G401 (cell line): Measurements from ENCODE around the gene THEM4. TPM values are rescaled to one million over a fixed set of nuclear protein-coding genes. Genes with fewer than 3 reads are reported as not detected.
"Not testable (repeated sequence)": the region's sequence is repeated elsewhere in the genome, so short reads cannot be mapped to it uniquely, and the experiment has no call there.

ENCODE experiments used
- DNase-seq: peaks from one replicate; pipeline ENCODE4 v3.0.0-alpha.2; 2015; ENCODE audit warnings: low spot score
- in situ Hi-C: cut with HindIII; loops from 2 replicates; pipeline ENCODE4 v1.10.0; 2016; ENCODE audit warnings: low sequenced_read_pairs, mixed read lengths
- total RNA-seq: library from RNA; depleted of rRNA; stranded (reverse); fragments of >200 nt; shearing (Covaris generic); gene quantifications from 2 replicates; pipeline ENCODE4 v1.2.3, GENCODE V29; 2014

The THEM4 gene
- total RNA-seq, 1 experiment from 2014 or later, result not detected

DNA sequence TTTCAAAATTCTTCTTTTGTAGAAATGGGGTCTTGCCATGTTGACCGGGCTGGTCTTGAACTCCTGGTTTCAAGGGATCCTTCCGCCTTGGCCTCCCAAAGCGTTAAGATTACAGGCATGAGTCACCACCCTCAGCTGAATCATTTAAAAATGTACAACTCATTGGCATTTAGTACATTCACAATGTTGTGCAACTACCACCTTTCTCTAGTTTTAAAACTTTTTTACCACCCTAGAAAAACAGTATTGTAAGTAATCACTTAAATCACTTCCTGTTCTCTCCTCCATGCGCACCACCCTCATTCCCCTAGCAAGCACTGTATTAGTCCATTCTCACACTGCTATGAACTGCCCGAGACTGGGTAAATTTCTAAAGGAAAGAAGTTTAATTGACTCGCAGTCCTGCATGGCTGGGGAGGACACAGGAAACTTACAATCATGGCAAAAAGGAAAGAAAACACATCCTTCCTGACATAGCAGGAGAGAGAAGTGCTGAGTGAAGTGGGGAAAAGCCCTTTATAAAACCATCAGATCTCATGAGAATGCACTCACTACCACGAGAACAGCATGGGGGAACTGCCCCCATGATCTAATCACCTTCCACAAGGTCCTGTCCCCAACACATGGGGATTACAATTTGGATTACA is 41.4 kb downstream of the THEM4 start:
- no peak for DNase-seq
- in situ Hi-C loops, result no loop called here

- DNase-seq, result no peak
- in situ Hi-C loops, result no loop called here
Measured at GRCh38 chr1:151867321-151867720, 42.0 kb downstream of the THEM4 start.

GRCh38 chr1:151864411-151864810 is 44.9 kb downstream of the THEM4 start:
- in situ Hi-C loops, result no loop called here
- no peak for DNase-seq

GRCh38 chr1:151862604-151863003 is 46.7 kb downstream of the THEM4 start:
- no peak for DNase-seq
- in situ Hi-C loops, result no loop called here

DNA sequence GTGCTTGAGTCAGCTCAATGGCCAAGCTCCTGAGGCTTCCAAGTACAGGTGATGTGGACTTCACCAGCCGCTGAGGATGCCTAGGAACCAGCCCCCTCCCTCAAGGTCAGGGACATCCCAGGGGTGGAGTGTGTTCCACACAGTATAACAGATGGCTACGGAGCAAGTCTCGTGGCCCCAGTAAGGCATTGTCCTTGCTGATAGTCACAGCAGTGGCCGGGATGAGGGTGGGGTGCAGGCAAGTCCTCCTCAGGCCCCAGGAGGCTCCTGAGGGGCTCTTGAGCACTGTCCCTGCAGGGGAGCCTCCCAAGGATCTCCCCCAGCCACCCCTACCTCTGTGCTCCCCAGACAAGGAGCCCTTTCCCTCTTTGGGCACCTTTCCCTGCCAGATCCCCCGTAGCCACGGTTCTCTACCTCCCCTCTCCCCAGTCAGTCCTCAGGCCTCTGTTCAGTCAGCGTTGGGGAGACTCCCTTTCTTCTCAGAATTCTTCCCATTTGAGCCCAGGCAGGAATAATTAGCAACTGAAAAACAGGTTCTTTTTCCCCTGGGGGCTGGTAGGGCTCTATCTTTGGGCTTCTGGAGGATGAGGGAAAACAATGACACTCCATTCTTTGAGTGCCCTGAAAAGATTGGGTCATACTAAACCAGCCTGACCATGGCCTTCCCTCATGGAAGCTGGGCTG is 48.7 kb downstream of the THEM4 start:
- no peak for DNase-seq

GRCh38 chr1:151859891-151860293 is 49.4 kb downstream of the THEM4 start:
- in situ Hi-C loops, result no loop called here
- DNase-seq, result no peak

More for the DNA sequence above, 48.7 kb downstream of the THEM4 start:
- in situ Hi-C loops, result no loop called here

DNA sequence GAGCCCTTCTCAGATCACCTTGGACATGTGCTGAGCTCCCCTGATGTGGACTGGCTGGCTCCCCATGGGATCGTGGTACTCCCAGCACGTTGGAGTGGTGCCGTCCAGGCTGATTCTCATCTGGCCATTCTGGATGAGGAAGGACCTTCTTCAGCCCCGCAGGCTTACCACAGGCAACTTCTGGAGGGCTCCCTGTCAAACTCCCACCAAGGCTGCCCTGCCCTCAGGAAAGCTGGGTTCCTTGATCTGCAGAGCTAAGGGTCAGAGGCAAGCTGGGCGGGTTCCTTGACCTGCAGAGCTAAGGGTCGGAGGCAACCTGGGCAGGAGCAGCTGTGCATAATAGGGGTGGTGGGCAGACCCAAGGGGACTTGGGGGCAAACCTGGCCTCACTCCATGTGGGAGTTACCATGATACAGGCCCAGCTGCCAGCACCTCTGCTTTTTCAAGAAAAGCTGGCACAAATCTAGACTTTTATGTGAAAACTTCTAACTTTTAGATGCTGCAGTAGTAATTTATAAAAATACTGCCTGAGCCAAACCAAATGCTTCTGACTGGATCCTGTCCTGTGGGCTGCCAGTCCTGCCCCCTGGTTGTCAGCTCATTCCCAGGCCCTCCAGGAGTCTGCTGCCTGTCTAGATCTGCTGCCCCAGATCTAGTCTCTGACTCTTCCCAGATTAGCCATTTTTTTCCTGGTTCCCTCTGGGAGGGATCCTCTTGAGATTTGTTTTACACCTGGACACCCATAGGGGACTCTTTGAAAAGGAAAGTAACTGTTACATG is 50.2 kb downstream of the THEM4 start:
- in situ Hi-C loops, result no loop called here
- no peak for DNase-seq

GRCh38 chr1:151858030-151858746 is 51.1 kb downstream of the THEM4 start:
- no peak for DNase-seq

DNA sequence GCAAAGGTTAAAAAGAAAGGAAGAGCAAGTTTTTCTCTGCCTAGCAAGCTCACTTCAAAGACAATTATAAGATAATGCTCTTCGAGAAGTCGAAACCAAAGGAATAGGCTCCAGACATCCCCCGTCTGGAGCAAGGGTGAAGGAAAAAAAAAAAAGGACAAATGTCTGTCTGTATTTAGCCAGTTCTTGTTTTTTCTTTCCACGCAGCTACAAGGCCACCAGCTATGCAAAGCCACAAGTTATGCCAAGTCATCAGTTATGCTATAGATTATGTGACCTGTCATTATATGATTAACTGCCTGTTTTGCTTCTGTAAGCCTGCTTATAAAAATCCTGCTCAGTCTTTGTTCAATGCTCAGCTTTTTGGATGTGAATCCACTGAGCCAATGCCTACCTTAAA is 53.4 kb downstream of the THEM4 start:
- in situ Hi-C loops, result no loop called here
- no peak for DNase-seq

More at GRCh38 chr1:151858030-151858746, 51.1 kb downstream of the THEM4 start:
- in situ Hi-C loops, result no loop called here

- DNase-seq, in situ Hi-C loops: not testable (repeated sequence)
Measured at GRCh38 chr1:151855516-151855915, 53.8 kb downstream of the THEM4 start.

- no peak for DNase-seq
- in situ Hi-C loops, result no loop called here
Measured at GRCh38 chr1:151854658-151855057, 54.7 kb downstream of the THEM4 start.

GRCh38 chr1:151853411-151853943 is 55.8 kb downstream of the THEM4 start, which contains the start of gene THEM5:
THEM5 (minus strand) TSS chr1:151853712; CDS start chr1:151853565, 147 bp downstream.
- no peak for DNase-seq
- in situ Hi-C loops, result no loop called here

- in situ Hi-C loops, result no loop called here
- DNase-seq, result no peak
Measured at GRCh38 chr1:151852733-151853132, 56.6 kb downstream of the THEM4 start.

GRCh38 chr1:151851886-151852285 is 57.4 kb downstream of the THEM4 start:
- DNase-seq, result no peak
- in situ Hi-C loops, result no loop called here

GRCh38 chr1:151849871-151850270 is 59.4 kb downstream of the THEM4 start:
- in situ Hi-C loops, result no loop called here
- DNase-seq, result no peak

DNA sequence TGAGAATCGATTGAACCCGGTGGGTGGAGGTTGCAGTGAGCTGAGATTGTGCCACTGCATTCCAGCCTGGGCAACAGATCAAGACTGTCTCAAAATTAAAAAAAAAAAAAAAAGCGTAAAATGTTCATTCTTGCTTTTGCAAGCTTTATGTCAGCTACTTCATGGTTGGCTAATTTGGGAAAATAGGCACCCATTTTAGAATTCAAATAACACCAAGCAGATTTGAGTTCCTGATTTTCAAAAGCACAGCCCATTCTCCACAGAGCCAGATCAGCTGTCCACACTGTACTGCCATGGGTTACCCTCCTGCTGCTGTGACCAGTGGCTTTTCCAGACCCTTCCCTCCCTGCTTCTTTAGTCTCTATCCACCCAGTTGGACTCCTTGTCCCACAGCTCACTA is 60.2 kb downstream of the THEM4 start:
- DNase-seq, result no peak
- in situ Hi-C loops, result no loop called here

DNA sequence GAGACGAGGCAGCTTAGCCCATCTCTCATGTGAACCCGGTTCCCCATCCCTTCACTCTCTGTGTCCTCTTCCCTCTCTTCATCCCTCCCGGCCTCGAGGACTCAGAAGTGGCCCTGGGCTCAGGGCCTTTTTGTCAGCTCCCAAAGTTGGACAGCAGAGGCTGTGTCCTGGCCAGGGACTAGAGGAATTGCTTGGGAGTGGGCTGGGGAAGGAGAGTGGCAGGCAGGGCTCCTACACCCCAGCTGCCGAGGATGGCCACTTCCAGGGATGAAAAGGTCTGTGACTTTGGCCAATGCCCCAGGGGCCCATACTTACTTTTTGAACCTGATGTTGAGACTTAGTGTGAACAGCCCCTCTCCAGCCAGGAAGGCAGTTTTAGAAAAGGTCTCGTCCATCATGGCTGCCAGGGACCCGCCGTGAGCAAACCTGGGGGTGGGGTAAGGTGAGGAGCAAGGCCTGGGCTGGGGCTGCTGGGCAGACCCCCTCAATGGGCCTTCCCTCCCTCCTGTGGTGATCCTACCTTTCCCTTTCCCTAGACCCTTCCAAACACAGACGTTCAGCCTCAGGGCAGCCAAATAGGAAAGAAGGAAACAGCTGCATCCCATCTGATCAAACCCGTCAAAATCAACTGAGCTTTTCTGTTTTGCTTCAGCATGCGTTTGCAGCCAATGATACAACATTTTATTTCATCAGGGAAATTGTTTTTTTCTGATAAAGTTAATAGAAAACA is 61.3 kb downstream of the THEM4 start:
- DNase-seq, result no peak
- in situ Hi-C loops, result no loop called here

DNA sequence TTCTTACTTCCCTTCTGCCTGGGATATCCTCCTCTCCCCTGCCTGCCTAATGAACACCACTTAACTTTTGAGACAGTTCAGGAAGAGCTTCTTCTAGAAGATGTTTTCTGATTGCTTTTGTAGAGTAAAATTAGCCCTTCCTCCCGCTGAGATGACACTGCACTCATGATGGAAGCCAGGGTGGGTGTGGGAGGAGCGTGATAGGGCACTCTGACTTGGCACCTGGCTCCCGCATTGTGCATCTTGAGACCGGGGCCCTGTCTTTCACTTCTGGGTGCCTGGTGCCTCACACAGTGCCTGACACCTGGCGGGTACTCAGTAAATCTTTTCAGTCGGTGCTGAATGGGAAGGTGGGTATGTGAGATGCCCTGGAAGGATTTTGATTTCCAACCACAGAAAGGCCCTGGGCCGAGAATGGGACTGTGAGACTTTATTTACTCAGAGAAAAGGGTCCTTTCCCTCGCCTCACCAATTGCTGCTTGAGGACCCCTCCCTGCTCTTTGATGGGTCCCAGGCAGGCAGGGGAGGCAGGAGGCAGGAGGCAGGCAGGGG is 62.5 kb downstream of the THEM4 start:
- in situ Hi-C loops, result no loop called here

More for the DNA sequence above, 62.5 kb downstream of the THEM4 start:
- DNase-seq, result no peak
